GM12873 (cell line): ENCODE data around the gene ZNF646.

Experiments used
- TF ChIP-seq, protein P1 (sequence below): IDR thresholded peaks from 2 replicates; pipeline ENCODE4 v1.5.1; 2012; ENCODE audit warnings: low read depth, mild to moderate bottlenecking, moderate library complexity, low read length, control low read depth; ENCODE audit not compliant: insufficient read depth; ENCODE audit errors: missing control alignments

The ZNF646 gene

DNA sequence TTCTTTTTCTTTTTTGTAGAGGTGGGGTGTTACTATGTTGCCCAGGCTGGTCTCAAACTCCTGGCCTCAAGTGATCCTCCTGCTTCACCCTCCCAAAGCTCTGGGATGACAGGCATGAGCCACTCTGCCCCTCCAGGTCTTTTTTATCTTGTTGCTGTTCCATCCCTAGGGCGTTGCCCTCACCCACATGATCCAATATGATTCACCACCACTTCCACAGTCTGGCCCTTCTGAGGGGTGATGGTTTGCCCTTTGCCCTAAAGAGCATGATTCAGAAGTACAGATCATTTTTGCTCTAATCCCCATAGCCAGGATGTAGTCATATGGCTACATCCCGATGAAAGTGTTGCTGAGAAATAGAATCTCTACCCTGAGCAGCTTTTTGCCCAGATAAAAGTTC lies 22.1 kb upstream of the ZNF646 start:
- TF ChIP-seq, protein P1, sequence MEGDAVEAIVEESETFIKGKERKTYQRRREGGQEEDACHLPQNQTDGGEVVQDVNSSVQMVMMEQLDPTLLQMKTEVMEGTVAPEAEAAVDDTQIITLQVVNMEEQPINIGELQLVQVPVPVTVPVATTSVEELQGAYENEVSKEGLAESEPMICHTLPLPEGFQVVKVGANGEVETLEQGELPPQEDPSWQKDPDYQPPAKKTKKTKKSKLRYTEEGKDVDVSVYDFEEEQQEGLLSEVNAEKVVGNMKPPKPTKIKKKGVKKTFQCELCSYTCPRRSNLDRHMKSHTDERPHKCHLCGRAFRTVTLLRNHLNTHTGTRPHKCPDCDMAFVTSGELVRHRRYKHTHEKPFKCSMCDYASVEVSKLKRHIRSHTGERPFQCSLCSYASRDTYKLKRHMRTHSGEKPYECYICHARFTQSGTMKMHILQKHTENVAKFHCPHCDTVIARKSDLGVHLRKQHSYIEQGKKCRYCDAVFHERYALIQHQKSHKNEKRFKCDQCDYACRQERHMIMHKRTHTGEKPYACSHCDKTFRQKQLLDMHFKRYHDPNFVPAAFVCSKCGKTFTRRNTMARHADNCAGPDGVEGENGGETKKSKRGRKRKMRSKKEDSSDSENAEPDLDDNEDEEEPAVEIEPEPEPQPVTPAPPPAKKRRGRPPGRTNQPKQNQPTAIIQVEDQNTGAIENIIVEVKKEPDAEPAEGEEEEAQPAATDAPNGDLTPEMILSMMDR, result no peak

DNA sequence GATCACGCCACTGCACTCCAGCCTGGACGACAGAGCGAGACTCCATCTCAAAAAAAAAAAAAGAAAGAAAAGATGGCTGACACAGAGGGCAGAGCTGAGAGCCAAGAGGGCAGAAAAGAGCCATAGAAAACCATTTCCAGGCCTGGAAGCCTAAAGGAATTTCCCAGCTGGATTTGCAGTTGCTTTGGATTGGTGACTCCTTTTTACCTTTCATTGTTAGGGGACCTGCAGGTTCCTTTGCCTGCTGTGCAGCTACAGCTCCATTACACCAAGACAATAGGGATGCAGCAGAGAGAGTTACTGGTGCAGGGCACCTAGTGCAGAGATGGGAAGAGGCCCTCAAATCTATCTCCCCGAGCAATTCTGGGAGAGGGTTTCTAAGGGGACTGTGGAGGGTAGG lies 18.6 kb upstream of the ZNF646 start:
- TF ChIP-seq, protein P1, result no peak

- TF ChIP-seq, protein P1, result no peak
These were observed 13.0 kb upstream of the ZNF646 start for GRCh38 chr16:31061126-31061812.

GRCh38 chr16:31061813-31062440 lies 12.3 kb upstream of the ZNF646 start:
- TF ChIP-seq, protein P1, result no peak

DNA sequence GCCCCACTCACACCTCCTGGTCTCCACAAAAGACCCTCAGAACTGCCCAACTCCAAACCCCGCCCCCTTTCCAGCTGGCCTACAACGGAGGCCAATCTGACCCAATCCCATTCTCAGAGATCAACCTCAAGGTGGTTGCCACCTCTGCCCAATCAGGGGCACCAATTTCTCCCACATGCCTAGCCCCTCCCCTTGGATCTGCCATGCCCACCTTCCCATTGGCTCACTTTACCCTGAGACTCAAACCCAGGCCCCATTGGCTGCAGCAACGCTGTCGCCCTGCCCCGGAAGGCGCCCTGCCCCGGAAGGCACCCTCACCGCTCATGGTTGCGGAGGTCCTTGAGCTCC lies 10.8 kb upstream of the ZNF646 start:
- TF ChIP-seq, protein P1, result no peak

DNA sequence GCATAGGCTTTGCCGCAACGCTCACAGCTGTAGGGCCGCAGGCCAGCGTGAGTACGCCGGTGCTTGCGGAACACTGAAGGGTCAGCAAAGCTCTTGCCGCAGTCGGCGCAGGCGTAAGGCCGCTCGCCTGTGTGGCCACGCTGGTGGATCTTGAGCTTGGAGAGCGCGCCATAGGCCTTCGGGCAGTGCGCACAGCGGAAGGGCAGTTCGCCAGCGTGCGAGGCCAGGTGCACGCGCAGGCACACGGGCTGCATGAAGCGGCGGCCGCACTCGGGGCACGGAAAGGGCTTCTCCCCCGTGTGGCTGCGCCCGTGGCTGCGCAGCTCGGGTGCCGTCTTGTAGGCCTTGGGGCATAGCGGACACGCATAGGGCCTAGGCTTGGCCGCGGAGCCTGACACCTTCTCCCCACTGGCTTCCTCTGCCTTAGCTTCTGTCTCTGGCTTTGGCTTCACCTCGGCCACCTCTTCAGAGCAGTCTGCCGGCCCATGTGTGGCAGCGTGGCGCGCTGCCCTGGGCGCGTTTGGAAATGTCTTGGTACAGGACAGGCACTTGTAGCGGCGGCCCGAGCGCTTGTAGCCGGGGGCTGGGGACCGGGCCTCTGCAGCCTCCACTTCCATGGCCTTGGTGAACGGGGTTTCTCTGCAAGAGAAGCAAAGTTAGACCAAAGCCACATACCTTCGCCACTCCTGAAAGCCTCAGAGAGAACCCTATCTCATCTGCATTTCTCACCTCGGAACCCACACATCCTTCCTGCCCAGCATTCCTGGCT lies 10.2 kb upstream of the ZNF646 start:
- TF ChIP-seq, protein P1, result no peak

DNA sequence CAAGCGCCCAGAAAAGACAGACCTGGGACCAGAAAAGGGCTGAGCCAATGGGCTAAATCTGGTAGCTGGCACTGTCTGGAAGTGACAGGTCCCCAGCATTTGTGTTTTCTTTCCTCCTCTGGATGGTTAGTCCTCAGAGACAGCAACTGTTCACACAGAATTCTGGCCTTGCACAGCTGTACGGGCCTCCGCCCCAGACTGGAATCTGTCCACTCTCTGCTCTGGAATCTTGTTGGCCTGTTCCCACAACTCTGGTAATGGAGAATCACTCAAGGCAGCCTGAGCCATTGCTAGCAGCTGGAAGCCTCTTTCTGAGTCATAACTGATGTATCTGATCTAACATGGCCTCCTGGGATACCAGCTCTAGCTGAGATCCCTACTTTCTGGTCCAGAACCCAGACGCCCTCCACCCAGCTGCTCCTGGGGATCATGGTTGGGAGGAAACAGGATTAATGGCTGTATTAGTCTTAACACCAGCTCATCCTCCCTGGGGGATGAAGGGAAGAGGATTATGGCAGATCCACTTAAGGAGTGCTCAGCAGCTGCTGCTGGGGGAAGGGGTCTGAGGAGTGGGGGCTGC lies 9.2 kb upstream of the ZNF646 start:
- TF ChIP-seq, protein P1, result no peak
